Osteocyte (in vitro differentiated cells): ENCODE results near the gene TMEM200A. TPM values are rescaled to one million over a fixed set of nuclear protein-coding genes. Genes with fewer than 3 reads are reported as not detected.

Experiments
- DNase-seq: peaks from one replicate; pipeline ENCODE4 v3.0.0; 2021; ENCODE audit warnings: mixed read lengths; ENCODE audit not compliant: unreplicated experiment; ENCODE audit errors: extremely low spot score
- H3K27ac Mint-ChIP-seq: one replicate; pipeline ENCODE4 v1.8.0; 2021; ENCODE audit warnings: mild to moderate bottlenecking, mixed read lengths; ENCODE audit not compliant: unreplicated experiment
- H3K27me3 Mint-ChIP-seq: one replicate; pipeline ENCODE4 v1.8.0; 2021; ENCODE audit warnings: mixed read lengths; ENCODE audit not compliant: unreplicated experiment
- H3K36me3 Mint-ChIP-seq: one replicate; pipeline ENCODE4 v1.8.0; 2021; ENCODE audit warnings: mixed read lengths; ENCODE audit not compliant: unreplicated experiment
- H3K4me1 Mint-ChIP-seq: one replicate; pipeline ENCODE4 v1.8.0; 2021; ENCODE audit warnings: mixed read lengths; ENCODE audit not compliant: unreplicated experiment
- H3K4me3 Mint-ChIP-seq: one replicate; pipeline ENCODE4 v1.8.0; 2021; ENCODE audit warnings: mild to moderate bottlenecking, moderate library complexity, mixed read lengths; ENCODE audit not compliant: unreplicated experiment
- H3K9me3 Mint-ChIP-seq: one replicate; pipeline ENCODE4 v1.8.0; 2021; ENCODE audit warnings: mixed read lengths; ENCODE audit not compliant: unreplicated experiment
- total RNA-seq: library from RNA; stranded (reverse); gene quantifications from 2 replicates; pipeline ENCODE4 v1.2.1, GENCODE V29; 2021
- TF ChIP-seq, protein P1 (sequence below): fragments of 200-600 bp; sonication (generic); IDR thresholded peaks from 2 replicates; pipeline ENCODE4 v1.5.0; 2021; ENCODE audit warnings: antibody characterized with exemption, mild to moderate bottlenecking, moderate library complexity

TMEM200A gene
- total RNA-seq, 1 donor from 2014 or later = 11.2 TPM

DNA sequence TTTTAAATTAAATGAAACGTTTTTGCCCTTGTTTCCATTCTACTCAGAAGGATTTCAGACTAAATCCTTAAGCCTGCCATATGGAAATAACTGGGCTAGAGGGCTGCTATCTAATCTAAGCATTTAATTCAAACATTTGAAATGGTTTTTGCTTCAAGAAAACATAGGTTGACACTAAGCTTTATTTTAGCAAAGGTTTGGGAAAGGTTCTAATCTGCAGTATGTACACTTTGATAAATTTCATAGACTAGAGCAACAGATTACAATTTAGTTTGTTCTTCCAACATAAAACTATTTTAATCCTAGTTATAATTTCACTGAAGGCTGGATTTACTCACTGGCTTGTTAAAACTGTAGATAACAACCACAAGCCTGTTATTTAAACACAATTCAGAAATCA is 72.1 kb downstream of the TMEM200A start:
- no peak overlapping the region for H3K4me3 Mint-ChIP-seq
- TF ChIP-seq, protein P1, sequence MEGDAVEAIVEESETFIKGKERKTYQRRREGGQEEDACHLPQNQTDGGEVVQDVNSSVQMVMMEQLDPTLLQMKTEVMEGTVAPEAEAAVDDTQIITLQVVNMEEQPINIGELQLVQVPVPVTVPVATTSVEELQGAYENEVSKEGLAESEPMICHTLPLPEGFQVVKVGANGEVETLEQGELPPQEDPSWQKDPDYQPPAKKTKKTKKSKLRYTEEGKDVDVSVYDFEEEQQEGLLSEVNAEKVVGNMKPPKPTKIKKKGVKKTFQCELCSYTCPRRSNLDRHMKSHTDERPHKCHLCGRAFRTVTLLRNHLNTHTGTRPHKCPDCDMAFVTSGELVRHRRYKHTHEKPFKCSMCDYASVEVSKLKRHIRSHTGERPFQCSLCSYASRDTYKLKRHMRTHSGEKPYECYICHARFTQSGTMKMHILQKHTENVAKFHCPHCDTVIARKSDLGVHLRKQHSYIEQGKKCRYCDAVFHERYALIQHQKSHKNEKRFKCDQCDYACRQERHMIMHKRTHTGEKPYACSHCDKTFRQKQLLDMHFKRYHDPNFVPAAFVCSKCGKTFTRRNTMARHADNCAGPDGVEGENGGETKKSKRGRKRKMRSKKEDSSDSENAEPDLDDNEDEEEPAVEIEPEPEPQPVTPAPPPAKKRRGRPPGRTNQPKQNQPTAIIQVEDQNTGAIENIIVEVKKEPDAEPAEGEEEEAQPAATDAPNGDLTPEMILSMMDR = no peak
- H3K27me3 Mint-ChIP-seq = no peaks in the 10 kb centered on the region
- no peak for DNase-seq
- H3K27ac Mint-ChIP-seq = no peak overlapping the region
- peaks cover 6% of the 10 kb centered on the region for H3K4me1 Mint-ChIP-seq
- H3K9me3 Mint-ChIP-seq = no peaks in the 10 kb centered on the region
- H3K36me3 Mint-ChIP-seq = peaks cover 14% of the 10 kb centered on the region

DNA sequence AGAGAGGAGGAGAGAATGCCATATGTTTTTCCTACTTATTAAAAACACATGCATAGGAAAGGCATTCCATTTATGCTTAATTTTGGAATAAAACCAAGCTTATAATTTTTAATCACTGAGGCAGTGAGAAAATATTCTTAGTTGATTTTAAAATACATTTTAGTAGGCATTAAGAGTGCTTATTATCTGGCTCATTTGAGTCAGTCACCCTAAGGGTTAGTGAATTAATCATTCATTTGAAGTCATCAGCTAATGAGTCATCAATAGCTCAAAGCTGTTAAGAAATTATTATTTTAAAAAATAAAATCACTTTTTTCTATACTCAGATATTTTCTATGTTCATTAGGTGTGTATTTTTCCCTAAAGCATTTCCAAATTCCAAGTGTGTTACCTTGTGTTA is 81.6 kb downstream of the TMEM200A start:
- Mint-ChIP-seq H3K27ac (no peak overlapping the region), H3K4me3 (no peak overlapping the region), H3K4me1 (peaks cover 2% of the 10 kb centered on the region), H3K27me3 (no peaks in the 10 kb centered on the region), H3K36me3 (peaks cover 7% of the 10 kb centered on the region), H3K9me3 (peaks cover 5% of the 10 kb centered on the region)
- TF ChIP-seq, protein P1 = no peak
- no peak for DNase-seq

DNA sequence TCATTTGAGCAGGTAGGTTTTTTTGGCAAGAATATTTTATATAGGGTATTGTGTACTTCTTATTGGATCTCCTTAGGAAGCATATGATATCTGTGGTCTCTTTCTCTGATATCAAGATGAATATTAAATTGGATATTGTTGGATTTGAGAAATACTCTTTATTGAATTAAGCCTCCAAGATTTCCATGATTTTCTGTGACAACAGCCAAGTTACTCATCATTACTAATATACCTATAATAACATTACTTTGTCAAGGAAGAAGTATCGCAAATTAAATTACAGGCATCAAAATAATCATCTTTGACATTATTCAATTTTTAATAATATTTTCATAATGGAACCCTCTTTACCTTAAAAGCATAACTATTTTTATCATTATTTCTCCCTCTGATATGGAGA is 86.5 kb downstream of the TMEM200A start:
- Mint-ChIP-seq H3K9me3 (peaks cover 5% of the 10 kb centered on the region), H3K36me3 (peaks cover 5% of the 10 kb centered on the region), H3K27ac (no peak overlapping the region), H3K4me3 (no peak overlapping the region), H3K4me1 (no peaks in the 10 kb centered on the region), H3K27me3 (no peaks in the 10 kb centered on the region)
- DNase-seq = no peak
- TF ChIP-seq, protein P1 = no peak

DNA sequence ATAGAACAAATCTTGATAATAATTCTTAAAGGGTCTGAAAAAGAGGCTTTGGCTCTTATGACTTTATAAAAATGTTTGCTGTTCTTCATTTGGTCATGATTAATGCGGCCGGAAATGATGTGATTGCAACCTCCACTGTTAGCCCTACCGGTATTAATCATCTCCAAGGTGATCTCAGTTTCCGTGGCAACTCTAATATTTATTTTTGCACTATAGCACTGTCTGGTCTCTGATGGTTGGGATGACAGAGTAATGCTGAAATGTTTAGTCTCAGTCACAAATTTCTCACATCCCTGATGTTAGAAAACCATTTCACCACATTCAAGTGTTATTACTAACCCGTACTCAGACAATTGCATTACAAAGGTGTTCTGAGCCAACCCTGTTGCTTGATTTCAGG is 87.4 kb downstream of the TMEM200A start:
- no peak for DNase-seq
- Mint-ChIP-seq H3K4me3 (no peak overlapping the region), H3K9me3 (peaks cover 5% of the 10 kb centered on the region), H3K27me3 (no peaks in the 10 kb centered on the region), H3K36me3 (peaks cover 5% of the 10 kb centered on the region), H3K4me1 (no peaks in the 10 kb centered on the region), H3K27ac (no peak overlapping the region)
- TF ChIP-seq, protein P1 = no peak

DNA sequence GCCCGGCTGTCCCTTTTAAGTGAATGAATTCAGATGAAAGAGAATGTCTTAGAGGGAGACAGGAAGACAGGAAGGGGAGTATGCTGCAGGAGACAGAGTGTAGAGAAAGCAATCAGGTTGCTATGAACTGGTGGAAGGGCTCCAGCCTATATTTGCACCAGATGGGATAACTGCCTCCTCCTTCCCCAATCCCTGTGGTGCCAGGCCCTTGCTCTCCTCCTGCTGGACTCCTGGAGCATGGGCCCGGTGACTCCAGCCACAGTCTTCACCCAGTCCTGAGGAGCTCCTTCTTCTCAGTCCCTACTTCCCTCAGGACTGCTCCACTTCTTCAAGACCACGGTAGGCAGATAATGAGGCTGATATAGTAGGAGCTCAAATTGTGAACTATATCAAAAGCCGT is 91.8 kb downstream of the TMEM200A start:
- Mint-ChIP-seq H3K9me3 (no peaks in the 10 kb centered on the region), H3K4me3 (no peak overlapping the region), H3K4me1 (no peaks in the 10 kb centered on the region), H3K36me3 (no peaks in the 10 kb centered on the region), H3K27ac (no peak overlapping the region), H3K27me3 (peaks cover 5% of the 10 kb centered on the region)
- no peak for DNase-seq
- TF ChIP-seq, protein P1 = no peak
